GM12872 (cell line): ENCODE data around the gene F12.

ENCODE experiments used
- TF ChIP-seq, protein P1 (sequence below): IDR thresholded peaks from 3 replicates; pipeline ENCODE4 v1.5.1; 2011; ENCODE audit warnings: low read depth, mild to moderate bottlenecking, low read length, moderate library complexity; ENCODE audit not compliant: insufficient read depth

F12 gene

DNA sequence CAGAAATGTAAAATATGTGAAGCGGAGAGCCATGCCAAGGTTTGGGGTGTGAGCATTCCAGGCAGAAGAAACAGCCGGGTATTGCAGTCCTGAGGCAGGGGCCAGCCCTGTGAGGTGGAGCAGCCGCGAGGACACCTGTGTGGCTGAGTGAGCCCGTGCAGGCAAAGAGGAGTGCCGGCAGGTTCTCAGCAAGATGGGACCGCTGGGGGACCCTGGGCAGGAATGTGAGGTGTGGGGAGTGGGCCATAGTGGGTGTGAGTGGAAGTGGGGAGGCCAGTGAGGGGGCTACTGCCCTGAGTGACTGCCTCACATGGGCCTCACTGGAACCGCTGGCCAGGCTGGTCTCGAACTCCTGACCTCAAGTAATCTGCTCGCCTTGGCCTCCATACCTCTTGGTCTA, 29.1 kb upstream of the F12 start:
- TF ChIP-seq, protein P1, sequence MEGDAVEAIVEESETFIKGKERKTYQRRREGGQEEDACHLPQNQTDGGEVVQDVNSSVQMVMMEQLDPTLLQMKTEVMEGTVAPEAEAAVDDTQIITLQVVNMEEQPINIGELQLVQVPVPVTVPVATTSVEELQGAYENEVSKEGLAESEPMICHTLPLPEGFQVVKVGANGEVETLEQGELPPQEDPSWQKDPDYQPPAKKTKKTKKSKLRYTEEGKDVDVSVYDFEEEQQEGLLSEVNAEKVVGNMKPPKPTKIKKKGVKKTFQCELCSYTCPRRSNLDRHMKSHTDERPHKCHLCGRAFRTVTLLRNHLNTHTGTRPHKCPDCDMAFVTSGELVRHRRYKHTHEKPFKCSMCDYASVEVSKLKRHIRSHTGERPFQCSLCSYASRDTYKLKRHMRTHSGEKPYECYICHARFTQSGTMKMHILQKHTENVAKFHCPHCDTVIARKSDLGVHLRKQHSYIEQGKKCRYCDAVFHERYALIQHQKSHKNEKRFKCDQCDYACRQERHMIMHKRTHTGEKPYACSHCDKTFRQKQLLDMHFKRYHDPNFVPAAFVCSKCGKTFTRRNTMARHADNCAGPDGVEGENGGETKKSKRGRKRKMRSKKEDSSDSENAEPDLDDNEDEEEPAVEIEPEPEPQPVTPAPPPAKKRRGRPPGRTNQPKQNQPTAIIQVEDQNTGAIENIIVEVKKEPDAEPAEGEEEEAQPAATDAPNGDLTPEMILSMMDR: no peak

DNA sequence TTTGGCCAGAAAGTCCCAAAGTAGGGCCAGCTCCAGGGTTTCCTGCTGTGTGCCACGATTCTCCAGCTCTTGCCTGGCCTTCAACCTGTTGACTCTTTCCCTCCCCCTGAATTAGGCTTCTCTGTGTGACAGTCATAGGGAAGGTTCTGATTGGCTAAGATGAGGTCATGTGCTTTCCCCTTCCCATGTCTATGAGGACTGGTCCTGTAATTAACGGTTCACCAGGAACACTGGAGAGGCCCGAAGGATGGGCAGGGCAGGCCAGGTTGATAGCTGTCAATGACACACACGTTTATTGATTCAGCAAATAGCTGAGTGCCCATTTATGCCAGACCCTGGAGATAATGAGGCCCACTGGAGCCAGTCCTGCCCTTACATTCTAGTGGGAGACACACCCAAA, 28.3 kb upstream of the F12 start:
- TF ChIP-seq, protein P1: no peak

DNA sequence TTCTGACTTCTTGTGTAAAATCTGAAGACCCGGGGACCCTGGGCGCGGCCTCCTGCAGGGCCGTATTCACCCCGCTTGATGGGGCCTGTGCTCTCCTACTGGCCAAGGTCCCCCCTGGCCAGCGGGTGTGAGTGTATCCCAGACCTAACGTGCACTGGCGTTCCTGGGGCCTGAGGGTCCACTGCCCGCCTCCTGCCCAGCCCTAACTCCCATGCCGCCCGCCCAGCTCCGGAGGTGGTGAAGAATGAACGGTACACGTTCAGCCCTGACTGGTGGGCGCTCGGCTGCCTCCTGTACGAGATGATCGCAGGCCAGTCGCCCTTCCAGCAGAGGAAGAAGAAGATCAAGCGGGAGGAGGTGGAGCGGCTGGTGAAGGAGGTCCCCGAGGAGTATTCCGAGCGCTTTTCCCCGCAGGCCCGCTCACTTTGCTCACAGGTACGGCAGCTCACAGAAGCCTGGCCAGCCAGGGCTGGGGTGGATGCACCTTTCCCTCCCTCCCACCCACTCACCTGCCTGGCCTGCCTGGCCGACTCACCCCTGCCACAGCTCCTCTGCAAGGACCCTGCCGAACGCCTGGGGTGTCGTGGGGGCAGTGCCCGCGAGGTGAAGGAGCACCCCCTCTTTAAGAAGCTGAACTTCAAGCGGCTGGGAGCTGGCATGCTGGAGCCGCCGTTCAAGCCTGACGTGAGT, 26.6 kb upstream of the F12 start:
- TF ChIP-seq, protein P1: no peak

GRCh38 chr5:177434942-177435738, 25.8 kb upstream of the F12 start:
- TF ChIP-seq, protein P1: no peak

GRCh38 chr5:177434437-177434836, 25.1 kb upstream of the F12 start:
- TF ChIP-seq, protein P1: no peak

- TF ChIP-seq, protein P1: no peak
Observed at GRCh38 chr5:177433658-177434217, 24.4 kb upstream of the F12 start.

GRCh38 chr5:177432839-177433657, 23.7 kb upstream of the F12 start:
- TF ChIP-seq, protein P1: no peak
